ENCODE results near the gene SMIM44. TPM values are rescaled to one million over a fixed set of nuclear protein-coding genes. Genes with fewer than 3 reads are reported as not detected.

SMIM44 gene
- total RNA-seq, 1 experiment from 2014 or later = not detected

DNA sequence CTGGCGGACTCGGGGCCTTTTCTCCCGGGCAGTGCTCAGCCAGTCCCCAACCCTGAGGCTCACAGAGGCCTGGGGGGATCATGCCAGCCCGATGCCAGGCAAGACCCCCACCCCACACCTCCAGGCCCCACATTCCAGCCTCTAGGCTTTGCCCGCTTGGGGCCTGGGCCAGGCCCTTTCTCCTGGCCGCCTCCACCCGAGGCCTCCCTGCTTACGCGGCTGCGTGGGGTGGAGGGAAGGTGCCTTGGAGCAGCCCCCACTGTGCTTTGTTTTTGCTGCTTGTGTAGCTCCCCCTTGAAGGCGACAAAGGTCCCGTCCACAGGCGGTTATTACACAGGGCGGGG lies 41.3 kb downstream of the SMIM44 start:
- in situ Hi-C loops (cut with HindIII; ENCODE audit: low pct_unique_long_range_greater_than_20kb, low sequenced_read_pairs) (no loop called here), intact Hi-C loops (cut with micrococcal nuclease; ENCODE audit: unreplicated experiment) (no loop called here)
- no peaks in the 10 kb centered on the region for H3K27me3 ChIP-seq (ENCODE audit: control insufficient read depth, insufficient read depth, low read length)
- peaks cover 3% of the 10 kb centered on the region; the same call in 1 of the 2 replicates for H3K36me3 ChIP-seq (ENCODE audit: control insufficient read depth, insufficient read depth, low read length)
- ChIA-PET CTCF (no interaction called here), POLR2A (no interaction called here)
- H3K4me1 ChIP-seq (ENCODE audit: control insufficient read depth, insufficient read depth, low read length) = no peaks in the 10 kb centered on the region
- H3K27ac ChIP-seq (ENCODE audit: low read length) = no peak overlapping the region
- BruUV-seq (replicated peaks) = no TSS peak
- no peak overlapping the region for H3K4me3 ChIP-seq (ENCODE audit: low read depth in 2 of 2, low read length in 2 of 2)
- DNase-seq (ENCODE audit: low read depth, low spot score) = no peak
- TF ChIP-seq, protein P1, sequence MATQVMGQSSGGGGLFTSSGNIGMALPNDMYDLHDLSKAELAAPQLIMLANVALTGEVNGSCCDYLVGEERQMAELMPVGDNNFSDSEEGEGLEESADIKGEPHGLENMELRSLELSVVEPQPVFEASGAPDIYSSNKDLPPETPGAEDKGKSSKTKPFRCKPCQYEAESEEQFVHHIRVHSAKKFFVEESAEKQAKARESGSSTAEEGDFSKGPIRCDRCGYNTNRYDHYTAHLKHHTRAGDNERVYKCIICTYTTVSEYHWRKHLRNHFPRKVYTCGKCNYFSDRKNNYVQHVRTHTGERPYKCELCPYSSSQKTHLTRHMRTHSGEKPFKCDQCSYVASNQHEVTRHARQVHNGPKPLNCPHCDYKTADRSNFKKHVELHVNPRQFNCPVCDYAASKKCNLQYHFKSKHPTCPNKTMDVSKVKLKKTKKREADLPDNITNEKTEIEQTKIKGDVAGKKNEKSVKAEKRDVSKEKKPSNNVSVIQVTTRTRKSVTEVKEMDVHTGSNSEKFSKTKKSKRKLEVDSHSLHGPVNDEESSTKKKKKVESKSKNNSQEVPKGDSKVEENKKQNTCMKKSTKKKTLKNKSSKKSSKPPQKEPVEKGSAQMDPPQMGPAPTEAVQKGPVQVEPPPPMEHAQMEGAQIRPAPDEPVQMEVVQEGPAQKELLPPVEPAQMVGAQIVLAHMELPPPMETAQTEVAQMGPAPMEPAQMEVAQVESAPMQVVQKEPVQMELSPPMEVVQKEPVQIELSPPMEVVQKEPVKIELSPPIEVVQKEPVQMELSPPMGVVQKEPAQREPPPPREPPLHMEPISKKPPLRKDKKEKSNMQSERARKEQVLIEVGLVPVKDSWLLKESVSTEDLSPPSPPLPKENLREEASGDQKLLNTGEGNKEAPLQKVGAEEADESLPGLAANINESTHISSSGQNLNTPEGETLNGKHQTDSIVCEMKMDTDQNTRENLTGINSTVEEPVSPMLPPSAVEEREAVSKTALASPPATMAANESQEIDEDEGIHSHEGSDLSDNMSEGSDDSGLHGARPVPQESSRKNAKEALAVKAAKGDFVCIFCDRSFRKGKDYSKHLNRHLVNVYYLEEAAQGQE (IDR thresholded peaks at IDR 0.05; ENCODE audit: insufficient read depth in 1 of 2, low read depth in 2 of 2, low read length in 1 of 2) = no peak
- no peak for TF ChIP-seq POLR2AphosphoS5 (IDR thresholded peaks at IDR 0.05; ENCODE audit: low read depth, low read length)
- TF ChIP-seq, protein P2, sequence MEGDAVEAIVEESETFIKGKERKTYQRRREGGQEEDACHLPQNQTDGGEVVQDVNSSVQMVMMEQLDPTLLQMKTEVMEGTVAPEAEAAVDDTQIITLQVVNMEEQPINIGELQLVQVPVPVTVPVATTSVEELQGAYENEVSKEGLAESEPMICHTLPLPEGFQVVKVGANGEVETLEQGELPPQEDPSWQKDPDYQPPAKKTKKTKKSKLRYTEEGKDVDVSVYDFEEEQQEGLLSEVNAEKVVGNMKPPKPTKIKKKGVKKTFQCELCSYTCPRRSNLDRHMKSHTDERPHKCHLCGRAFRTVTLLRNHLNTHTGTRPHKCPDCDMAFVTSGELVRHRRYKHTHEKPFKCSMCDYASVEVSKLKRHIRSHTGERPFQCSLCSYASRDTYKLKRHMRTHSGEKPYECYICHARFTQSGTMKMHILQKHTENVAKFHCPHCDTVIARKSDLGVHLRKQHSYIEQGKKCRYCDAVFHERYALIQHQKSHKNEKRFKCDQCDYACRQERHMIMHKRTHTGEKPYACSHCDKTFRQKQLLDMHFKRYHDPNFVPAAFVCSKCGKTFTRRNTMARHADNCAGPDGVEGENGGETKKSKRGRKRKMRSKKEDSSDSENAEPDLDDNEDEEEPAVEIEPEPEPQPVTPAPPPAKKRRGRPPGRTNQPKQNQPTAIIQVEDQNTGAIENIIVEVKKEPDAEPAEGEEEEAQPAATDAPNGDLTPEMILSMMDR (IDR thresholded peaks at IDR 0.05) = no peak
- TF ChIP-seq TCF7L2 (IDR thresholded peaks at IDR 0.05; ENCODE audit: low read depth, low read length) = no peak
- TF ChIP-seq SIN3A (IDR thresholded peaks at IDR 0.05; ENCODE audit: borderline replicate concordance, insufficient read depth, low read depth, low read length) = no peak
- H3K9me3 ChIP-seq (ENCODE audit: control insufficient read depth, insufficient read depth, low read depth, low read length) = no peaks in the 10 kb centered on the region
- ATAC-seq = no peak

DNA sequence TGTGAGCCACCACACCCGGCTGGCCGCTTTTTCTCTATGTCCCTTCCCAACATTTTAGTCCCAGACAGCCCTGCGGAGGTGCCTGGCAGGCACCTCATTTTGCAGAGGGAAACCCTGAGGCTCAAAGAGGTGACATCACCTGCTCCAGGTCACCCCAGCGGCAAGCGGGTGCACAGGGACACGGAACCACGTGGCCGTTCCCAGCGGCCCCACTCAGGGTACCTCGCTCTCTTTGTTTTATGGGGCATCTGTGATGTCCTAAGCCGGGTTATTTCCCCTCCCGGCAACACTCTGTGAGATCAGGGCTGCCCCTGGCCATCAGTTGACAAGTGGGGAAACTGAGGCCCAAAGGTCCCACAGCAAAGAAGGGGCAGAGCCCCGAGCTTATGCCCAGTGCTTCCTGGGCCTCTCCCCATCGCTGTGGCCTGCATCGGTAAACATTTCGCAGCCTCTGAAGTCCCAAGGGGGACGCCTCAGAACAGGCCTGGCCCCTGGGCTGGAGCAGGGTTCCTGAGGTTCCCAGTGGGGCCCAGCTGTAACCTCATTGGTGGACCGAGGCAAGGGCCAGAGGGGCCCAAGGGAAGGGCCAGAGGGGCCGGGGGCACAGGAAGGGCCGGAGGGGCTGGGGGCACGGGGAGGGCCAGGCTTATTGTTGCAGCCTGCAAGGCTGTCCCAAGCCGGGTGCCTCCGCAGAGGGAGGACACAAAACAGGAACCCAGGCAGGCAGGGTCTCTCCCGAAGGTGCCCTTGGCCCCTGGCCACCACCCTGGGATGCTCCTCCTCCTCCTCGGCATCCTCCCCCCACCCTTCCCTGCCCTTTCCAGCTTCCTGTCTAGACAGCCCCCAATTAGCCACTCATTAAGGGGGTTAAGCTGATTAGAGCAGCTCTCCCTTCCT lies 41.9 kb downstream of the SMIM44 start:
- no peaks in the 10 kb centered on the region for H3K27me3 ChIP-seq (ENCODE audit: control insufficient read depth, insufficient read depth, low read length)
- H3K4me3 ChIP-seq (ENCODE audit: low read depth in 2 of 2, low read length in 2 of 2) = no peak overlapping the region
- BruUV-seq (replicated peaks) = no TSS peak
- peaks cover 3% of the 10 kb centered on the region; the same call in 1 of the 2 replicates for H3K36me3 ChIP-seq (ENCODE audit: control insufficient read depth, insufficient read depth, low read length)
- intact Hi-C loops (cut with micrococcal nuclease; ENCODE audit: unreplicated experiment) (no loop called here), in situ Hi-C loops (cut with HindIII; ENCODE audit: low pct_unique_long_range_greater_than_20kb, low sequenced_read_pairs) (no loop called here)
- no peak for DNase-seq (ENCODE audit: low read depth, low spot score)
- ChIA-PET CTCF (no interaction called here), POLR2A (no interaction called here)
- no peak for TF ChIP-seq POLR2AphosphoS5 (IDR thresholded peaks at IDR 0.05; ENCODE audit: low read depth, low read length)
- TF ChIP-seq, protein P1 (IDR thresholded peaks at IDR 0.05; ENCODE audit: insufficient read depth in 1 of 2, low read depth in 2 of 2, low read length in 1 of 2) = no peak
- TF ChIP-seq, protein P2 (IDR thresholded peaks at IDR 0.05) = no peak
- no peak for TF ChIP-seq TCF7L2 (IDR thresholded peaks at IDR 0.05; ENCODE audit: low read depth, low read length)
- no peak for TF ChIP-seq SIN3A (IDR thresholded peaks at IDR 0.05; ENCODE audit: borderline replicate concordance, insufficient read depth, low read depth, low read length)
- ATAC-seq = no peak
- H3K9me3 ChIP-seq (ENCODE audit: control insufficient read depth, insufficient read depth, low read depth, low read length) = no peaks in the 10 kb centered on the region
- H3K27ac ChIP-seq (ENCODE audit: low read length) = no peak overlapping the region
- no peaks in the 10 kb centered on the region for H3K4me1 ChIP-seq (ENCODE audit: control insufficient read depth, insufficient read depth, low read length)

All from Panc1 (cell line).